Suprapubic skin (tissue), 4 donors: Measurements from ENCODE around the gene RFTN2.

Experiments
- CTCF ChIP-seq, 2 donors: fragments of 200-600 bp in 1 of 2; fragments of 450-650 bp in 1 of 2; sonication (generic) in 1 of 2; IDR thresholded peaks; one replicate each; pipeline ENCODE4 v1.5.1; 2016 to 2019; ENCODE audit warnings: antibody characterized with exemption in 2 of 2, mild to moderate bottlenecking in 1 of 2, moderate library complexity in 1 of 2
- EP300 ChIP-seq: sonication (generic); formaldehyde crosslinking; IDR thresholded peaks from one replicate; pipeline ENCODE4 v1.6.1; 2017; ENCODE audit warnings: antibody characterized with exemption
- POLR2A ChIP-seq, 2 donors: fragments of 450-650 bp; IDR thresholded peaks; one replicate each; pipeline ENCODE4 v1.6.1; 2017; ENCODE audit warnings: antibody characterized with exemption in 2 of 2, mild to moderate bottlenecking in 2 of 2, moderate library complexity in 2 of 2
- POLR2AphosphoS5 ChIP-seq, 3 donors: sonication (generic); formaldehyde crosslinking; IDR thresholded peaks; one replicate each; pipeline ENCODE4 v1.6.1; 2017; ENCODE audit warnings: antibody characterized with exemption in 3 of 3

GRCh38 chr2:197626965-197627625, 48.3 kb downstream of the RFTN2 start:
- no peak for TF ChIP-seq CTCF (IDR thresholded peaks at IDR 0.05)
- no peak for TF ChIP-seq POLR2AphosphoS5 (IDR thresholded peaks at IDR 0.05)
- no peak for TF ChIP-seq POLR2A (IDR thresholded peaks at IDR 0.05)
- no peak for TF ChIP-seq EP300
